Measurements from ENCODE around the gene AP2S1. TPM values are rescaled to one million over a fixed set of nuclear protein-coding genes. Genes with fewer than 3 reads are reported as not detected.
"Not testable (repeated sequence)": the region's sequence is repeated elsewhere in the genome, so short reads cannot be mapped to it uniquely, and the experiment has no call there.

The AP2S1 gene
- total RNA-seq, 1 donor from 2014 or later, result 120 TPM

- intact Hi-C loops (cut with micrococcal nuclease), result no loop called here
These were observed 40.9 kb downstream of the AP2S1 start for GRCh38 chr19:46809534-46810272.

- intact Hi-C loops (cut with micrococcal nuclease), result no loop called here
These were observed 44.0 kb downstream of the AP2S1 start for GRCh38 chr19:46806656-46807055.

GRCh38 chr19:46804432-46804831 is 46.2 kb downstream of the AP2S1 start:
- intact Hi-C loops (cut with micrococcal nuclease), result not testable (repeated sequence)

- intact Hi-C loops (cut with micrococcal nuclease), result no loop called here
These were observed 47.1 kb downstream of the AP2S1 start for GRCh38 chr19:46803555-46803954.

- intact Hi-C loops (cut with micrococcal nuclease), result no loop called here
These were observed 48.5 kb downstream of the AP2S1 start for GRCh38 chr19:46802152-46802551.

GRCh38 chr19:46798713-46799112 is 51.9 kb downstream of the AP2S1 start:
- intact Hi-C loops (cut with micrococcal nuclease), result no loop called here

- intact Hi-C loops (cut with micrococcal nuclease), result no loop called here
These were observed 52.8 kb downstream of the AP2S1 start for GRCh38 chr19:46797881-46798280.

GRCh38 chr19:46791944-46792343 is 58.7 kb downstream of the AP2S1 start:
- intact Hi-C loops (cut with micrococcal nuclease), result no loop called here

GRCh38 chr19:46789371-46789770 is 61.3 kb downstream of the AP2S1 start:
- intact Hi-C loops (cut with micrococcal nuclease), result loop anchor here (2.0 to 10.0 kb wide), 4 partner anchors 31 to 455 kb away; no protein-coding TSS in a partner anchor

- intact Hi-C loops (cut with micrococcal nuclease), result loop anchor here (1.0 to 10.0 kb wide), 6 partner anchors 32 to 456 kb away; partner anchors contain the start of genes DACT3 and PRKD2
These were observed 61.7 kb downstream of the AP2S1 start for GRCh38 chr19:46788968-46789338.

GRCh38 chr19:46788262-46788967 is 62.2 kb downstream of the AP2S1 start, which contains the start of gene SLC1A5:
Gene SLC1A5, minus strand, starts transcription at chr19:46788594. Its CDS starts 629 bp downstream, at chr19:46787965.
- intact Hi-C loops (cut with micrococcal nuclease), result loop anchor here (1.0 to 10.0 kb wide), 6 partner anchors 32 to 456 kb away; partner anchors contain the start of genes DACT3 and PRKD2

Other genes starting within 250 kb of the AP2S1 start
- 523 and 533 TPM in 2 replicates for gene CALM3, start 249.5 kb downstream of the AP2S1 start, total RNA-seq
- 26.9 and 29.1 TPM in 2 replicates for gene PTGIR, start 225.8 kb downstream of the AP2S1 start, total RNA-seq
- gene GNG8, start 214.6 kb downstream of the AP2S1 start, total RNA-seq, result 2.9 and 4.6 TPM in 2 replicates
- gene DACT3, start 189.7 kb downstream of the AP2S1 start, total RNA-seq, result 0.34 and 0.55 TPM in 2 replicates
- gene PRKD2, start 133.7 kb downstream of the AP2S1 start, total RNA-seq, result 158 TPM in 2 replicates
- gene FKRP, start 104.8 kb downstream of the AP2S1 start, total RNA-seq, result 19.5 and 20.6 TPM in 2 replicates
- 87.1 and 88.5 TPM in 2 replicates for gene STRN4, start 104.4 kb downstream of the AP2S1 start, total RNA-seq
- 128 and 131 TPM in 2 replicates for gene SLC1A5, start 62.3 kb downstream of the AP2S1 start, total RNA-seq
- gene ARHGAP35, start 10.2 kb upstream of the AP2S1 start, total RNA-seq, result 28.2 and 29.9 TPM in 2 replicates
- gene NPAS1, start 169.0 kb upstream of the AP2S1 start, total RNA-seq, result 0.23 TPM in 1 of 2 replicates, not detected in the other
- gene TMEM160, start 197.8 kb upstream of the AP2S1 start, total RNA-seq, result 46.4 and 47.6 TPM in 2 replicates

All from T-helper 2 cell treated with Interferon-gamma antibody and Interleukin-4, amounts not matched to agents 100 ng/mL and 5 ng/mL, for 36 hours (primary cell).